Neural progenitor cell (in vitro differentiated cells): ENCODE data around the gene MPC1. TPM values are rescaled to one million over a fixed set of nuclear protein-coding genes. Genes with fewer than 3 reads are reported as not detected.

Experiments
- DNase-seq: peaks from one replicate; pipeline ENCODE4 v3.0.0-alpha.2; 2016; ENCODE audit warnings: low spot score
- H2AFZ ChIP-seq: fragments of 200-600 bp; sonication (generic); replicated peaks from 2 replicates; pipeline ENCODE4 v1.6.1; 2016; ENCODE audit warnings: antibody characterized with exemption
- H3F3A ChIP-seq: fragments of 200-600 bp; sonication (generic); 2 replicates; pipeline ENCODE4 v1.6.1; 2016; ENCODE audit warnings: antibody characterized with exemption, low read depth
- H3K27ac ChIP-seq: fragments of 200-600 bp; sonication (generic); 2 replicates; pipeline ENCODE4 v1.5.1; 2016; ENCODE audit warnings: mild to moderate bottlenecking
- H3K27me3 ChIP-seq: fragments of 200-600 bp; sonication (generic); 2 replicates; pipeline ENCODE4 v1.6.1; 2016; ENCODE audit warnings: mild to moderate bottlenecking, moderate library complexity
- H3K36me3 ChIP-seq: fragments of 200-600 bp; sonication (generic); 2 replicates; pipeline ENCODE4 v1.5.1; 2016
- H3K4me1 ChIP-seq: fragments of 200-600 bp; sonication (generic); 2 replicates; pipeline ENCODE4 v1.6.1; 2016; ENCODE audit warnings: mixed run types
- H3K4me2 ChIP-seq: fragments of 200-600 bp; sonication (generic); 2 replicates; pipeline ENCODE4 v1.6.1; 2016
- H3K4me3 ChIP-seq: fragments of 200-600 bp; sonication (generic); 2 replicates; pipeline ENCODE4 v1.5.1; 2016
- H3K79me2 ChIP-seq: fragments of 200-600 bp; sonication (generic); 2 replicates; pipeline ENCODE4 v1.6.1; 2016; ENCODE audit warnings: low read depth
- H3K9ac ChIP-seq: fragments of 200-600 bp; sonication (generic); 2 replicates; pipeline ENCODE4 v1.6.1; 2016
- H3K9me3 ChIP-seq: fragments of 200-600 bp; sonication (generic); 2 replicates; pipeline ENCODE4 v1.5.1; 2016; ENCODE audit warnings: low read depth
- H4K20me1 ChIP-seq: fragments of 200-600 bp; sonication (generic); 2 replicates; pipeline ENCODE4 v1.6.1; 2016; ENCODE audit warnings: low read depth
- H3K27ac Mint-ChIP-seq: 3 replicates; pipeline ENCODE4 v1.8.0; 2021; ENCODE audit warnings: mixed read lengths
- H3K27me3 Mint-ChIP-seq: 2 replicates; pipeline ENCODE4 v1.8.0; 2022; ENCODE audit warnings: low read depth, mild to moderate bottlenecking, inconsistent platforms, moderate library complexity, mixed read lengths; ENCODE audit not compliant: insufficient read depth
- H3K36me3 Mint-ChIP-seq: 3 replicates; pipeline ENCODE4 v1.8.0; 2021; ENCODE audit warnings: mixed read lengths
- H3K4me1 Mint-ChIP-seq: 3 replicates; pipeline ENCODE4 v1.8.0; 2021; ENCODE audit warnings: mixed read lengths
- H3K4me3 Mint-ChIP-seq: 3 replicates; pipeline ENCODE4 v1.8.0; 2021; ENCODE audit warnings: mild to moderate bottlenecking, moderate library complexity, mixed read lengths
- H3K9me3 Mint-ChIP-seq: 3 replicates; pipeline ENCODE4 v1.8.0; 2020; ENCODE audit warnings: mixed read lengths
- CTCF ChIP-seq: fragments of 200-600 bp; sonication (generic); IDR thresholded peaks from 2 replicates; pipeline ENCODE4 v1.5.1; 2017; ENCODE audit warnings: antibody characterized with exemption, mild to moderate bottlenecking
- EZH2 ChIP-seq: fragments of 200-600 bp; sonication (generic); IDR thresholded peaks from 2 replicates; pipeline ENCODE4 v1.6.1; 2017; ENCODE audit warnings: antibody characterized with exemption, mild to moderate bottlenecking, moderate library complexity
- EZH2phosphoT487 ChIP-seq: fragments of 200-600 bp; sonication (generic); IDR thresholded peaks from 2 replicates; pipeline ENCODE4 v1.6.1; 2017; ENCODE audit warnings: antibody characterized with exemption
- total RNA-seq: library from RNA; depleted of rRNA; stranded (reverse); fragments of >200 nt; gene quantifications from 2 replicates; pipeline ENCODE4 v1.2.3, GENCODE V29; 2015; ENCODE audit warnings: low replicate concordance

Gene MPC1
- total RNA-seq, 1 donor from 2014 or later: 13.2 TPM

- Mint-ChIP-seq H3K4me3 (no peak overlapping the region), H3K4me1 (no peaks in the 10 kb centered on the region), H3K9me3 (peaks cover 2% of the 10 kb centered on the region), H3K27me3 (peaks cover 2% of the 10 kb centered on the region), H3K36me3 (peaks cover 10% of the 10 kb centered on the region), H3K27ac (no peak overlapping the region)
- H3K9me3 ChIP-seq: no peaks in the 10 kb centered on the region
- H3F3A ChIP-seq: no peaks in the 10 kb centered on the region
- no peaks in the 10 kb centered on the region for H3K4me1 ChIP-seq
- no peak overlapping the region for H3K27ac ChIP-seq
- no peaks in the 10 kb centered on the region for H3K36me3 ChIP-seq
- no peak for TF ChIP-seq EZH2phosphoT487
- no peaks in the 10 kb centered on the region for H3K27me3 ChIP-seq
- H2AFZ ChIP-seq: no peak overlapping the region
- H4K20me1 ChIP-seq: no peaks in the 10 kb centered on the region
- peak; percentile 28 for DNase-seq
- H3K79me2 ChIP-seq: no peaks in the 10 kb centered on the region
- no peak overlapping the region for H3K9ac ChIP-seq
- no peak overlapping the region for H3K4me3 ChIP-seq
- no peak overlapping the region for H3K4me2 ChIP-seq
Observed at GRCh38 chr6:166423781-166424180, 41.0 kb upstream of the MPC1 start.

- Histone ChIP-seq H2AFZ (no peak overlapping the region), H3K4me3 (no peak overlapping the region), H3K9ac (no peak overlapping the region), H3K27ac (no peak overlapping the region), H3K4me1 (no peaks in the 10 kb centered on the region), H4K20me1 (no peaks in the 10 kb centered on the region), H3K27me3 (no peaks in the 10 kb centered on the region), H3K79me2 (no peaks in the 10 kb centered on the region), H3K36me3 (no peaks in the 10 kb centered on the region), H3K9me3 (no peaks in the 10 kb centered on the region), H3F3A (no peaks in the 10 kb centered on the region), H3K4me2 (no peak overlapping the region)
- Mint-ChIP-seq H3K4me3 (no peak overlapping the region), H3K36me3 (peaks cover 9% of the 10 kb centered on the region), H3K9me3 (no peaks in the 10 kb centered on the region), H3K27me3 (peaks cover 2% of the 10 kb centered on the region), H3K4me1 (no peaks in the 10 kb centered on the region), H3K27ac (no peak overlapping the region)
- TF ChIP-seq CTCF (no peak), EZH2 (no peak), EZH2phosphoT487 (no peak)
- DNase-seq: no peak
Observed at GRCh38 chr6:166423051-166423745, 40.5 kb upstream of the MPC1 start.

GRCh38 chr6:166422201-166422940, 39.6 kb upstream of the MPC1 start:
- Mint-ChIP-seq H3K9me3 (no peaks in the 10 kb centered on the region), H3K4me1 (no peaks in the 10 kb centered on the region), H3K27ac (no peak overlapping the region), H3K36me3 (peaks cover 13% of the 10 kb centered on the region), H3K4me3 (no peak overlapping the region), H3K27me3 (peaks cover 2% of the 10 kb centered on the region)
- no peak overlapping the region for H3K27ac ChIP-seq
- H3K4me3 ChIP-seq: no peak overlapping the region
- H3K79me2 ChIP-seq: no peaks in the 10 kb centered on the region
- H3K27me3 ChIP-seq: no peaks in the 10 kb centered on the region
- no peaks in the 10 kb centered on the region for H3K9me3 ChIP-seq
- H3K9ac ChIP-seq: no peak overlapping the region
- no peaks in the 10 kb centered on the region for H4K20me1 ChIP-seq
- no peak overlapping the region for H2AFZ ChIP-seq
- no peak for DNase-seq
- TF ChIP-seq EZH2phosphoT487: no peak
- TF ChIP-seq CTCF: no peak
- TF ChIP-seq EZH2: no peak
- H3F3A ChIP-seq: no peaks in the 10 kb centered on the region
- H3K4me2 ChIP-seq: no peak overlapping the region
- H3K4me1 ChIP-seq: no peaks in the 10 kb centered on the region
- H3K36me3 ChIP-seq: no peaks in the 10 kb centered on the region

- no peaks in the 10 kb centered on the region for H3K9me3 ChIP-seq
- no peaks in the 10 kb centered on the region for H3K79me2 ChIP-seq
- no peak for DNase-seq
- Mint-ChIP-seq H3K27me3 (peaks cover 2% of the 10 kb centered on the region), H3K4me3 (no peak overlapping the region), H3K27ac (no peak overlapping the region), H3K9me3 (peaks cover 4% of the 10 kb centered on the region), H3K4me1 (no peaks in the 10 kb centered on the region), H3K36me3 (peaks cover 28% of the 10 kb centered on the region)
- H3K27ac ChIP-seq: no peak overlapping the region
- H3F3A ChIP-seq: no peaks in the 10 kb centered on the region
- no peaks in the 10 kb centered on the region for H3K4me1 ChIP-seq
- H4K20me1 ChIP-seq: no peaks in the 10 kb centered on the region
- H2AFZ ChIP-seq: no peak overlapping the region
- no peak overlapping the region for H3K4me3 ChIP-seq
- H3K36me3 ChIP-seq: no peaks in the 10 kb centered on the region
- H3K27me3 ChIP-seq: no peaks in the 10 kb centered on the region
- TF ChIP-seq EZH2 (no peak), CTCF (peak; percentile 18), EZH2phosphoT487 (no peak)
- H3K4me2 ChIP-seq: no peak overlapping the region
- no peak overlapping the region for H3K9ac ChIP-seq
Observed at GRCh38 chr6:166420351-166420750, 37.6 kb upstream of the MPC1 start.
